Fibroblast of skin of scalp (primary cell): ENCODE measurements around the gene GBA2. TPM values are rescaled to one million over a fixed set of nuclear protein-coding genes. Genes with fewer than 3 reads are reported as not detected.

Source experiments
- DNase-seq: peaks from one replicate; pipeline ENCODE4 v3.0.0-alpha.2; 2013
- polyA plus RNA-seq, 2 experiments: library from polyadenylated mRNA; unstranded; fragments of 120-200 nt; gene quantifications; one replicate each; pipeline ENCODE4 v1.2.1, GENCODE V29; 2013; ENCODE audit not compliant: insufficient read length in 2 of 2

GBA2 gene
- 33.8 TPM for polyA plus RNA-seq (2013, experiment 1 of 2; ENCODE audit: insufficient read length)
- 35.6 TPM for polyA plus RNA-seq (2013, experiment 2 of 2; ENCODE audit: insufficient read length)

- DNase-seq = peak; percentile 68
Observed at GRCh38 chr9:35748858-35749514, at the start of gene GBA2, which contains the start of gene RGP1. Gene GBA2 (minus strand): TSS chr9:35749228. CDS start chr9:35748704, 524 bp downstream. Gene RGP1 (plus strand): TSS chr9:35749287. CDS start chr9:35749756, 469 bp downstream.

- DNase-seq = no peak
Observed at GRCh38 chr9:35797311-35798109, 48.5 kb upstream of the GBA2 start.

- DNase-seq = no peak
Observed at GRCh38 chr9:35795695-35796094, 46.7 kb upstream of the GBA2 start.

- no peak for DNase-seq
Observed at GRCh38 chr9:35793461-35793860, 44.4 kb upstream of the GBA2 start.

- no peak for DNase-seq
Observed at GRCh38 chr9:35792826-35793225, 43.8 kb upstream of the GBA2 start.

- DNase-seq = no peak
Observed at GRCh38 chr9:35792024-35792813, 43.2 kb upstream of the GBA2 start.

GRCh38 chr9:35791297-35791921 lies 42.4 kb upstream of the GBA2 start, which contains the start of gene NPR2:
Gene NPR2 (plus strand): TSS chr9:35791591. CDS start chr9:35792409, 818 bp downstream.
- DNase-seq = peak; percentile 54

- peak; percentile 89 for DNase-seq
Observed at GRCh38 chr9:35790385-35791296, 41.6 kb upstream of the GBA2 start.

GRCh38 chr9:35790025-35790384 lies 41.0 kb upstream of the GBA2 start:
- DNase-seq = no peak

GRCh38 chr9:35789541-35789940 lies 40.5 kb upstream of the GBA2 start:
- DNase-seq = no peak

GRCh38 chr9:35783418-35783817 lies 34.4 kb upstream of the GBA2 start:
- no peak for DNase-seq

- DNase-seq = no peak
Observed at GRCh38 chr9:35781066-35781465, 32.0 kb upstream of the GBA2 start.

- DNase-seq = no peak
Observed at GRCh38 chr9:35778496-35778895, 29.5 kb upstream of the GBA2 start.

- DNase-seq = no peak
Observed at GRCh38 chr9:35776018-35776417, 27.0 kb upstream of the GBA2 start.

GRCh38 chr9:35774907-35775635 lies 26.0 kb upstream of the GBA2 start:
- no peak for DNase-seq

GRCh38 chr9:35771943-35772342 lies 22.9 kb upstream of the GBA2 start:
- no peak for DNase-seq

- DNase-seq = no peak
Observed at GRCh38 chr9:35771534-35771933, 22.5 kb upstream of the GBA2 start.

GRCh38 chr9:35771075-35771433 lies 22.0 kb upstream of the GBA2 start:
- no peak for DNase-seq

- no peak for DNase-seq
Observed at GRCh38 chr9:35769763-35770162, 20.7 kb upstream of the GBA2 start.

GRCh38 chr9:35767458-35767857 lies 18.4 kb upstream of the GBA2 start:
- no peak for DNase-seq

GRCh38 chr9:35766997-35767396 lies 18.0 kb upstream of the GBA2 start:
- no peak for DNase-seq
